Measurements from ENCODE around the gene LSM5.

Gene LSM5

DNA sequence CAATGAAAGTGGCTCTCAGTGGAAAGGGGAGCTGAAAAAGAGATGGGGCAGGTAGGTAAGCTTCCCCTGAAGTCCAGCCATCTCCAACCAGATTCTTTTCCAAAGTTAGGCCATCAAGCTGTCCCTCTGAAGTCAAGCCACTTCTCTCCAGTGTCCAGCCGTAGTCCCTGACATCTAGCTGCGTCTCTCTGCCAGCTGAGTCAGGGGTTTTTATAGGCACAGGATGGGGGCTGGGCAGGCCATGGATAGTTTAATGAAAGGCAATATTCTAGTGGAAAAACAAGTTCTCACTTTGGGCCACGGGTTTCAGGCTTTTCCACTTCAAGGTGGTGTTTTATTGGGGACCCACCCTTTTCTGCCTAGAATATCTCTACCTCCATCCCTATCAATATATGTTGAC is 41.9 kb upstream of the LSM5 start:
- Histone ChIP-seq H3K27ac (ENCODE audit: low read length, poor library complexity, severe bottlenecking) (no peak overlapping the region), H3K36me3 (ENCODE audit: control insufficient read depth in 1 of 2, insufficient read depth in 2 of 2, low read depth in 1 of 2, low read length in 2 of 2) (peaks cover 8 to 9% of the 10 kb centered on the region in 2 experiments), H2AFZ (ENCODE audit: low read depth, low read length) (no peak overlapping the region), H2BK120ac (ENCODE audit: low read depth, low read length) (no peak overlapping the region), H2BK12ac (ENCODE audit: low read length in 2 of 2) (no peak overlapping the region), H3K14ac (ENCODE audit: low read length in 2 of 2) (peak overlapping the region in 1 of 2 experiments; percentile 20), H3K4me1 (ENCODE audit: control insufficient read depth, insufficient read depth, low read depth, low read length) (peaks cover 10% of the 10 kb centered on the region), H2BK5ac (ENCODE audit: low read depth, low read length, poor library complexity, severe bottlenecking) (no peak overlapping the region), H3K23ac (ENCODE audit: low read length in 2 of 2) (no peak overlapping the region), H4K91ac (ENCODE audit: low read length) (no peak overlapping the region), H2BK15ac (ENCODE audit: low read depth, poor library complexity, severe bottlenecking) (no peak overlapping the region), H3K4me3 (ENCODE audit: insufficient read depth in 1 of 2, low read depth in 1 of 2, low read length in 2 of 2) (no peak overlapping the region), H2AK5ac (ENCODE audit: low read length, severe bottlenecking) (no peak overlapping the region), H4K8ac (ENCODE audit: low read length) (no peak overlapping the region), H3K79me1 (replicated peaks; ENCODE audit: low read length, poor library complexity, severe bottlenecking) (peaks cover 22% of the 10 kb centered on the region), H3K9me3 (ENCODE audit: control insufficient read depth, low read length) (no peaks in the 10 kb centered on the region), H3K9ac (ENCODE audit: low read length) (no peak overlapping the region), H3K27me3 (ENCODE audit: control insufficient read depth in 1 of 2, insufficient read depth in 1 of 2, low read length in 2 of 2) (no peaks in the 10 kb centered on the region), H3K4me2 (ENCODE audit: low read length, poor library complexity, severe bottlenecking) (no peak overlapping the region), H3K4ac (ENCODE audit: low read depth in 1 of 2, low read length in 2 of 2) (peak overlapping the region in 1 of 2 experiments; percentile 2), H3K18ac (ENCODE audit: low read depth in 1 of 2, low read length in 2 of 2) (no peak overlapping the region)
- 96% methylated on average over 2 of the region's 3 CpGs for WGBS
- DNase-seq = no peak

DNA sequence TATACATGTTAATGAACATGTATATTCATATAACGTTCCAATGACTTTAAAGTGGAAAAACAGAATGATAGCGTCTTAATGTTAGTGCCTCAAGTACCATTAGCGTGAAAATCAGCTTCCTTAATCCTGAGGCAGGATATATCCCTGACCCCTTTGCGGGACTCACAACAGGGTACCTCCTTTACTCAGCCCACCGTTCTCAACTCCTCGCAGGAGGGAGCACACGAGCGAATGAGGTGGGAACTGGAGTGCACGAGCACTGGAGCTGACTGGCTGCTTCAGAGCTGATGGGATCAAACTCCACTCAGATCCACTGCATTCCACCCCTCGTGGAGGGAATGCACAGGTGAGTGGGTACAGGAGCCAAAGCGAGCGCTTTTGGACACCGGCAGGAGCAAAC is 41.2 kb upstream of the LSM5 start:
- Histone ChIP-seq H3K4me1 (ENCODE audit: control insufficient read depth, insufficient read depth, low read depth, low read length) (peaks cover 10% of the 10 kb centered on the region), H3K27ac (ENCODE audit: low read length, poor library complexity, severe bottlenecking) (no peak overlapping the region), H2BK12ac (ENCODE audit: low read length in 2 of 2) (no peak overlapping the region), H2BK5ac (ENCODE audit: low read depth, low read length, poor library complexity, severe bottlenecking) (no peak overlapping the region), H4K8ac (ENCODE audit: low read length) (no peak overlapping the region), H3K36me3 (ENCODE audit: control insufficient read depth in 1 of 2, insufficient read depth in 2 of 2, low read depth in 1 of 2, low read length in 2 of 2) (peaks cover 8 to 9% of the 10 kb centered on the region in 2 experiments), H3K23ac (ENCODE audit: low read length in 2 of 2) (no peak overlapping the region), H2BK120ac (ENCODE audit: low read depth, low read length) (no peak overlapping the region), H3K9ac (ENCODE audit: low read length) (no peak overlapping the region), H3K18ac (ENCODE audit: low read depth in 1 of 2, low read length in 2 of 2) (no peak overlapping the region), H3K4ac (ENCODE audit: low read depth in 1 of 2, low read length in 2 of 2) (no peak overlapping the region), H3K14ac (ENCODE audit: low read length in 2 of 2) (no peak overlapping the region), H2BK15ac (ENCODE audit: low read depth, poor library complexity, severe bottlenecking) (no peak overlapping the region), H3K27me3 (ENCODE audit: control insufficient read depth in 1 of 2, insufficient read depth in 1 of 2, low read length in 2 of 2) (no peaks in the 10 kb centered on the region), H2AFZ (ENCODE audit: low read depth, low read length) (no peak overlapping the region), H2AK5ac (ENCODE audit: low read length, severe bottlenecking) (no peak overlapping the region), H3K9me3 (ENCODE audit: control insufficient read depth, low read length) (no peaks in the 10 kb centered on the region), H4K91ac (ENCODE audit: low read length) (no peak overlapping the region), H3K4me2 (ENCODE audit: low read length, poor library complexity, severe bottlenecking) (no peak overlapping the region), H3K79me1 (replicated peaks; ENCODE audit: low read length, poor library complexity, severe bottlenecking) (peaks cover 26% of the 10 kb centered on the region), H3K4me3 (ENCODE audit: insufficient read depth in 1 of 2, low read depth in 1 of 2, low read length in 2 of 2) (no peak overlapping the region)
- no peak for DNase-seq
- WGBS = 94% methylated on average over 13 of the region's 13 CpGs

GRCh38 chr7:32525839-32526238 is 35.7 kb upstream of the LSM5 start:
- H3K4ac ChIP-seq (ENCODE audit: low read depth in 1 of 2, low read length in 2 of 2) = no peak overlapping the region
- H3K4me3 ChIP-seq (ENCODE audit: insufficient read depth in 1 of 2, low read depth in 1 of 2, low read length in 2 of 2) = no peak overlapping the region
- WGBS = 83% methylated on average over 2 of the region's 4 CpGs

DNA sequence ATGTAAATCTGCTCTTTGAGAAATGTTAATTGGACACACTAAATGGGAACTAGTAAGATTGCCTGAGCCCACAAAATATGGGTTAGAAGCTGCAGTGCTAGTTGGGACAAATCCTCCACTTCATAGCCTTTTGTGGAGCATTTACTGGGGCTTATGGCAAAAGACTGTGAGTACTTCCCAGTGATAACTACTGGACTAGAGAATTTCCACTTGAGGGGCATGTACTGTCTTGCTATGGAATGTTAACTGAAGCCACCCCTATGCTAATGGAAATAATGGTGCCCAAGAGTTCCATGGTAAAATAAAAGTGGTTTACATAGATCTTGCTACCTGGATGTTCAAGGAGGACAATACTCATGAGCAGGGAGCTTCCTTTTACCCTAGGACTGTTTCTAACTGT is 34.5 kb upstream of the LSM5 start:
- no peak overlapping the region for H3K23ac ChIP-seq (ENCODE audit: low read length in 2 of 2)
- H3K4me1 ChIP-seq (ENCODE audit: control insufficient read depth, insufficient read depth, low read depth, low read length) = no peaks in the 10 kb centered on the region
- H3K4ac ChIP-seq (ENCODE audit: low read depth in 1 of 2, low read length in 2 of 2) = no peak overlapping the region
- no peak overlapping the region for H4K8ac ChIP-seq (ENCODE audit: low read length)
- H2BK15ac ChIP-seq (ENCODE audit: low read depth, poor library complexity, severe bottlenecking) = no peak overlapping the region
- H3K18ac ChIP-seq (ENCODE audit: low read depth in 1 of 2, low read length in 2 of 2) = no peak overlapping the region
- no peak overlapping the region for H2BK5ac ChIP-seq (ENCODE audit: low read depth, low read length, poor library complexity, severe bottlenecking)
- no peak overlapping the region for H4K91ac ChIP-seq (ENCODE audit: low read length)
- H3K27me3 ChIP-seq (ENCODE audit: control insufficient read depth in 1 of 2, insufficient read depth in 1 of 2, low read length in 2 of 2) = no peaks in the 10 kb centered on the region
- peaks cover 10 to 11% of the 10 kb centered on the region in 2 experiments for H3K36me3 ChIP-seq (ENCODE audit: control insufficient read depth in 1 of 2, insufficient read depth in 2 of 2, low read depth in 1 of 2, low read length in 2 of 2)
- no peak overlapping the region for H3K27ac ChIP-seq (ENCODE audit: low read length, poor library complexity, severe bottlenecking)
- no peak overlapping the region for H2BK120ac ChIP-seq (ENCODE audit: low read depth, low read length)
- no peak overlapping the region for H2AFZ ChIP-seq (ENCODE audit: low read depth, low read length)
- no peak for DNase-seq
- H2AK5ac ChIP-seq (ENCODE audit: low read length, severe bottlenecking) = no peak overlapping the region
- H3K9ac ChIP-seq (ENCODE audit: low read length) = no peak overlapping the region
- no peak overlapping the region for H3K4me2 ChIP-seq (ENCODE audit: low read length, poor library complexity, severe bottlenecking)
- H3K4me3 ChIP-seq (ENCODE audit: insufficient read depth in 1 of 2, low read depth in 1 of 2, low read length in 2 of 2) = no peak overlapping the region
- no peak overlapping the region for H2BK12ac ChIP-seq (ENCODE audit: low read length in 2 of 2)
- peaks cover 12% of the 10 kb centered on the region for H3K9me3 ChIP-seq (ENCODE audit: control insufficient read depth, low read length)
- H3K14ac ChIP-seq (ENCODE audit: low read length in 2 of 2) = no peak overlapping the region
- H3K79me1 ChIP-seq (replicated peaks; ENCODE audit: low read length, poor library complexity, severe bottlenecking) = peaks cover 37% of the 10 kb centered on the region

More at GRCh38 chr7:32525839-32526238, 35.7 kb upstream of the LSM5 start:
- Histone ChIP-seq H3K18ac (ENCODE audit: low read depth in 1 of 2, low read length in 2 of 2) (no peak overlapping the region), H4K8ac (ENCODE audit: low read length) (no peak overlapping the region), H3K36me3 (ENCODE audit: control insufficient read depth in 1 of 2, insufficient read depth in 2 of 2, low read depth in 1 of 2, low read length in 2 of 2) (peaks cover 6 to 11% of the 10 kb centered on the region in 2 experiments), H2AK5ac (ENCODE audit: low read length, severe bottlenecking) (no peak overlapping the region), H3K27ac (ENCODE audit: low read length, poor library complexity, severe bottlenecking) (no peak overlapping the region), H3K27me3 (ENCODE audit: control insufficient read depth in 1 of 2, insufficient read depth in 1 of 2, low read length in 2 of 2) (no peaks in the 10 kb centered on the region), H3K14ac (ENCODE audit: low read length in 2 of 2) (no peak overlapping the region), H3K23ac (ENCODE audit: low read length in 2 of 2) (no peak overlapping the region), H2BK12ac (ENCODE audit: low read length in 2 of 2) (no peak overlapping the region), H4K91ac (ENCODE audit: low read length) (no peak overlapping the region), H3K4me1 (ENCODE audit: control insufficient read depth, insufficient read depth, low read depth, low read length) (no peaks in the 10 kb centered on the region), H2BK120ac (ENCODE audit: low read depth, low read length) (no peak overlapping the region), H3K79me1 (replicated peaks; ENCODE audit: low read length, poor library complexity, severe bottlenecking) (peaks cover 32% of the 10 kb centered on the region), H3K4me2 (ENCODE audit: low read length, poor library complexity, severe bottlenecking) (no peak overlapping the region), H2AFZ (ENCODE audit: low read depth, low read length) (no peak overlapping the region), H2BK5ac (ENCODE audit: low read depth, low read length, poor library complexity, severe bottlenecking) (no peak overlapping the region), H3K9me3 (ENCODE audit: control insufficient read depth, low read length) (peaks cover under 1% of the 10 kb centered on the region), H3K9ac (ENCODE audit: low read length) (no peak overlapping the region), H2BK15ac (ENCODE audit: low read depth, poor library complexity, severe bottlenecking) (no peak overlapping the region)
- DNase-seq = no peak

All from mesenchymal stem cell (in vitro differentiated cells and primary cell).